Thyroid gland (tissue), 4 donors: ENCODE data around the gene AGAP5.
"Not testable (repeated sequence)": the region's sequence is repeated elsewhere in the genome, so short reads cannot be mapped to it uniquely, and the experiment has no call there.

Experiments
- CTCF ChIP-seq, 6 experiments: fragments of 200-600 bp in 3 of 6; fragments of 450-650 bp in 3 of 6; sonication (generic) in 3 of 6; IDR thresholded peaks; one replicate each; pipeline ENCODE4 v1.5.1; 2016 to 2019; ENCODE audit warnings: antibody characterized with exemption in 6 of 6, mild to moderate bottlenecking in 2 of 6, inconsistent platforms in 1 of 6, moderate library complexity in 1 of 6
- POLR2A ChIP-seq, 2 donors: fragments of 450-650 bp; IDR thresholded peaks; one replicate each; pipeline ENCODE4 v1.6.1; 2017; ENCODE audit warnings: antibody characterized with exemption in 2 of 2, mild to moderate bottlenecking in 2 of 2, moderate library complexity in 1 of 2

GRCh38 chr10:73708122-73708521, 10.2 kb upstream of the AGAP5 start:
- not testable (repeated sequence) for TF ChIP-seq CTCF, POLR2A (IDR thresholded peaks at IDR 0.05)
